ENCODE data around the gene GPD1.

GPD1 gene

GRCh38 chr12:50101663-50102062 lies 2.1 kb upstream of the GPD1 start:
- no peak for TF ChIP-seq GATA2 (IDR thresholded peaks at IDR 0.05; ENCODE audit: low read depth, low read length)
- TF ChIP-seq GATA3 (IDR thresholded peaks at IDR 0.05; ENCODE audit: low read depth, low read length): no peak

- no peak for TF ChIP-seq GATA3 (IDR thresholded peaks at IDR 0.05; ENCODE audit: low read depth, low read length)
- TF ChIP-seq GATA2 (IDR thresholded peaks at IDR 0.05; ENCODE audit: low read depth, low read length): no peak
Measured at GRCh38 chr12:50102131-50102531, 1.7 kb upstream of the GPD1 start.

GRCh38 chr12:50102646-50103309 lies 1.0 kb upstream of the GPD1 start:
- TF ChIP-seq GATA3 (IDR thresholded peaks at IDR 0.05; ENCODE audit: low read depth, low read length) (no peak), GATA2 (IDR thresholded peaks at IDR 0.05; ENCODE audit: low read depth, low read length) (no peak)

GRCh38 chr12:50103351-50103750 lies 457 bp upstream of the GPD1 start:
- TF ChIP-seq GATA3 (IDR thresholded peaks at IDR 0.05; ENCODE audit: low read depth, low read length): no peak
- no peak for TF ChIP-seq GATA2 (IDR thresholded peaks at IDR 0.05; ENCODE audit: low read depth, low read length)

- TF ChIP-seq GATA3 (IDR thresholded peaks at IDR 0.05; ENCODE audit: low read depth, low read length) (no peak), GATA2 (IDR thresholded peaks at IDR 0.05; ENCODE audit: low read depth, low read length) (no peak)
Measured at GRCh38 chr12:50104417-50105366, 884 bp downstream of the GPD1 start.

GRCh38 chr12:50105913-50106450 lies 2.2 kb downstream of the GPD1 start:
- TF ChIP-seq GATA3 (IDR thresholded peaks at IDR 0.05; ENCODE audit: low read depth, low read length) (no peak), GATA2 (IDR thresholded peaks at IDR 0.05; ENCODE audit: low read depth, low read length) (no peak)

GRCh38 chr12:50106907-50107306 lies 3.1 kb downstream of the GPD1 start:
- TF ChIP-seq GATA2 (IDR thresholded peaks at IDR 0.05; ENCODE audit: low read depth, low read length) (no peak), GATA3 (IDR thresholded peaks at IDR 0.05; ENCODE audit: low read depth, low read length) (no peak)

GRCh38 chr12:50107416-50108268 lies 3.8 kb downstream of the GPD1 start:
- TF ChIP-seq GATA3 (IDR thresholded peaks at IDR 0.05; ENCODE audit: low read depth, low read length) (no peak), GATA2 (IDR thresholded peaks at IDR 0.05; ENCODE audit: low read depth, low read length) (no peak)

GRCh38 chr12:50109319-50109718 lies 5.5 kb downstream of the GPD1 start:
- TF ChIP-seq GATA2 (IDR thresholded peaks at IDR 0.05; ENCODE audit: low read depth, low read length) (no peak), GATA3 (IDR thresholded peaks at IDR 0.05; ENCODE audit: low read depth, low read length) (no peak)

- no peak for TF ChIP-seq GATA2 (IDR thresholded peaks at IDR 0.05; ENCODE audit: low read depth, low read length)
- TF ChIP-seq GATA3 (IDR thresholded peaks at IDR 0.05; ENCODE audit: low read depth, low read length): no peak
Measured at GRCh38 chr12:50110127-50110761, 6.4 kb downstream of the GPD1 start.

GRCh38 chr12:50110762-50111351 lies 7.0 kb downstream of the GPD1 start:
- TF ChIP-seq GATA3 (IDR thresholded peaks at IDR 0.05; ENCODE audit: low read depth, low read length): no peak
- TF ChIP-seq GATA2 (IDR thresholded peaks at IDR 0.05; ENCODE audit: low read depth, low read length): no peak

- TF ChIP-seq GATA3 (IDR thresholded peaks at IDR 0.05; ENCODE audit: low read depth, low read length): no peak
- TF ChIP-seq GATA2 (IDR thresholded peaks at IDR 0.05; ENCODE audit: low read depth, low read length): no peak
Measured at GRCh38 chr12:50111395-50111692, 7.5 kb downstream of the GPD1 start.
